SK-N-SH (cell line): ENCODE results near the gene CRACR2A. TPM values are rescaled to one million over a fixed set of nuclear protein-coding genes. Genes with fewer than 3 reads are reported as not detected.

ENCODE experiments used
- CTCF ChIA-PET: fragments of 300-600, 350-600 bp; formaldehyde crosslinking; extraction: SDS; loops from one replicate; lab custom pipeline; 2021; lab: Yijun Ruan, JAX
- POLR2A ChIA-PET: fragments of 350-600 bp; sonication (Branson Sonifier 250); formaldehyde crosslinking; extraction: SDS; loops from one replicate; lab custom pipeline; 2020; ENCODE audit warnings: antibody characterized with exemption, inconsistent platforms; lab: Yijun Ruan, JAX
- DNase-seq: peaks from one replicate; pipeline ENCODE4 v3.0.0; 2012
- H2AFZ ChIP-seq: fragments of 200-600 bp; sonication (generic); 2 replicates; pipeline ENCODE4 v1.8.1; 2016; ENCODE audit warnings: antibody characterized with exemption, mild to moderate bottlenecking, low read depth
- H3F3A ChIP-seq: fragments of 200-600 bp; sonication (generic); replicated peaks from 2 replicates; pipeline ENCODE3; 2016; ENCODE audit warnings: antibody characterized with exemption, mild to moderate bottlenecking; ENCODE audit not compliant: insufficient read depth
- H3K27ac ChIP-seq, 2 experiments: fragments of 200-500 bp in 1 of 2; fragments of 200-600 bp in 1 of 2; sonication (Bioruptor generic) in 1 of 2; sonication (generic), shearing (Covaris generic) in 1 of 2; 2 replicates each; pipeline versions ENCODE4 v1.5.1 to v1.6.1; 2014 to 2016; ENCODE audit warnings: low read depth in 2 of 2, inconsistent platforms in 1 of 2, low read length in 1 of 2, mild to moderate bottlenecking in 1 of 2, mixed read lengths in 1 of 2
- H3K27me3 ChIP-seq: fragments of 200-600 bp; sonication (generic), shearing (Covaris generic); 2 replicates; pipeline ENCODE4 v1.6.1; 2016; ENCODE audit warnings: mixed run types; ENCODE audit not compliant: insufficient read depth
- H3K36me3 ChIP-seq, 2 experiments: fragments of 200-500 bp in 1 of 2; fragments of 200-600 bp in 1 of 2; sonication (Bioruptor generic) in 1 of 2; sonication (generic) in 1 of 2; replicated peaks in 1 of 2; 2 replicates each; pipeline versions ENCODE3 to v1.5.1; 2014 to 2016; ENCODE audit warnings: low read length in 1 of 2, mild to moderate bottlenecking in 1 of 2; ENCODE audit not compliant: insufficient read depth in 2 of 2, control insufficient read depth in 1 of 2
- H3K4me1 ChIP-seq, 2 experiments: fragments of 200-500 bp in 1 of 2; fragments of 200-600 bp in 1 of 2; sonication (Bioruptor generic) in 1 of 2; sonication (generic), shearing (Covaris generic) in 1 of 2; 2 replicates each; pipeline versions ENCODE4 v1.5.1 to v1.6.1; 2014 to 2016; ENCODE audit warnings: low read depth in 1 of 2, low read length in 1 of 2, mixed run types in 1 of 2; ENCODE audit not compliant: insufficient read depth in 2 of 2, control insufficient read depth in 1 of 2
- H3K4me2 ChIP-seq: fragments of 200-600 bp; sonication (generic), shearing (Covaris generic); 2 replicates; pipeline ENCODE4 v1.6.1; 2017; ENCODE audit warnings: mixed run types
- H3K4me3 ChIP-seq, 2 experiments: fragments of 200-500 bp in 1 of 2; fragments of 200-600 bp in 1 of 2; sonication (Bioruptor generic) in 1 of 2; sonication (generic), shearing (Covaris generic) in 1 of 2; 2 replicates each; pipeline versions ENCODE4 v1.5.1 to v1.8.1; 2014 to 2016; ENCODE audit warnings: low read depth in 2 of 2, inconsistent platforms in 1 of 2, low read length in 1 of 2, mild to moderate bottlenecking in 1 of 2, mixed read lengths in 1 of 2, moderate library complexity in 1 of 2
- H3K79me2 ChIP-seq: fragments of 200-600 bp; sonication (generic); 2 replicates; pipeline ENCODE4 v1.8.1; 2017; ENCODE audit warnings: mild to moderate bottlenecking; ENCODE audit not compliant: insufficient read depth
- H3K9ac ChIP-seq: fragments of 200-600 bp; sonication (generic); 2 replicates; pipeline ENCODE4 v1.6.1; 2017; ENCODE audit warnings: mixed run types
- H3K9me2 ChIP-seq: fragments of 200-600 bp; sonication (generic); 2 replicates; pipeline ENCODE4 v1.6.1; 2017; ENCODE audit warnings: mixed run types
- H3K9me3 ChIP-seq: fragments of 200-600 bp; sonication (generic); 2 replicates; pipeline ENCODE4 v1.6.1; 2017; ENCODE audit warnings: mixed run types, mild to moderate bottlenecking, moderate library complexity
- H4K20me1 ChIP-seq: fragments of 200-600 bp; sonication (generic); 2 replicates; pipeline ENCODE4 v1.6.1; 2017; ENCODE audit warnings: mild to moderate bottlenecking, mixed run types; ENCODE audit not compliant: insufficient read depth
- CHD2 ChIP-seq: fragments of 150-350 bp; IDR thresholded peaks from 2 replicates; pipeline ENCODE4 v1.6.1; 2018; ENCODE audit warnings: low read length; ENCODE audit not compliant: partially characterized antibody
- EP300 ChIP-seq, 2 experiments: IDR thresholded peaks; 2 replicates each; pipeline versions ENCODE4 v1.4.0 to v1.6.1; 2012; ENCODE audit warnings: borderline replicate concordance in 1 of 2, low read depth in 1 of 2, low read length in 1 of 2
- FOXJ3 ChIP-seq: sonication (generic); formaldehyde crosslinking; IDR thresholded peaks from 2 replicates; pipeline ENCODE4 v1.5.1; 2020; ENCODE audit warnings: mild to moderate bottlenecking, missing genetic modification reagents
- FOXM1 ChIP-seq: IDR thresholded peaks from 2 replicates; pipeline ENCODE4 v1.4.0; 2012; ENCODE audit warnings: low read depth, mild to moderate bottlenecking
- GATA2 ChIP-seq: sonication (generic); formaldehyde crosslinking; IDR thresholded peaks from 2 replicates; pipeline ENCODE4 v1.5.0; 2020; ENCODE audit warnings: mild to moderate bottlenecking, missing genetic modification reagents
- IRF3 ChIP-seq: fragments of 150-350 bp; IDR thresholded peaks from 2 replicates; pipeline ENCODE4 v1.6.1; 2016; ENCODE audit warnings: mild to moderate bottlenecking, low read depth, low read length
- NFIC ChIP-seq: IDR thresholded peaks from 2 replicates; pipeline ENCODE4 v1.4.0; 2012; ENCODE audit warnings: borderline replicate concordance
- RFX5 ChIP-seq: IDR thresholded peaks from 2 replicates; pipeline ENCODE4 v1.6.1; 2012; ENCODE audit warnings: mild to moderate bottlenecking, improper control_type of control experiment, low read length
- RXRA ChIP-seq: IDR thresholded peaks from 2 replicates; pipeline ENCODE4 v1.4.0; 2012; ENCODE audit warnings: low read depth, mild to moderate bottlenecking, borderline replicate concordance
- SIN3A ChIP-seq: IDR thresholded peaks from 2 replicates; pipeline ENCODE4 v1.6.1; 2012; ENCODE audit warnings: low read depth, mild to moderate bottlenecking, low read length, moderate library complexity, borderline replicate concordance
- SMC3 ChIP-seq: IDR thresholded peaks from 2 replicates; pipeline ENCODE4 v1.6.1; 2012; ENCODE audit warnings: low read depth, low read length, improper control_type of control experiment
- USF2 ChIP-seq: fragments of 150-350 bp; IDR thresholded peaks from 2 replicates; pipeline ENCODE4 v1.6.1; 2017; ENCODE audit warnings: antibody characterized with exemption, low read length, low read depth, borderline replicate concordance
- WGBS: methylation state at CpG from one replicate; pipeline ENCODE4 v1.1.6; 2017; ENCODE audit warnings: low lambda C conversion rate; 5-methylcytosine and 5-hydroxymethylcytosine counted together
- polyA plus RNA-seq, 3 experiments: library from polyadenylated mRNA; depleted of rRNA; stranded (reverse); fragments of >200 nt; gene quantifications; 2 replicates each; pipeline ENCODE4 v1.2.3, GENCODE V29; 2012
- TF ChIP-seq, protein P1 (sequence below): fragments of 200-600 bp; sonication (generic); IDR thresholded peaks from 2 replicates; pipeline ENCODE4 v1.6.1; 2017; ENCODE audit warnings: antibody characterized with exemption, mild to moderate bottlenecking, moderate library complexity
- TF ChIP-seq, protein P2 (sequence below): IDR thresholded peaks from 2 replicates; pipeline ENCODE4 v1.4.0; 2012; ENCODE audit warnings: low read depth, borderline replicate concordance
- TF ChIP-seq, protein P3 (sequence below): IDR thresholded peaks from 2 replicates; pipeline ENCODE4 v1.4.0; 2012; ENCODE audit warnings: low read depth
- TF ChIP-seq, protein P4 (sequence below): IDR thresholded peaks from 2 replicates; pipeline ENCODE4 v1.4.0; 2012; ENCODE audit warnings: low read depth, borderline replicate concordance

Gene CRACR2A
- polyA plus RNA-seq, 1 of the 3 experiments (the other 2 are of a cell fraction) = 0.12 TPM

GRCh38 chr12:3669594-3669993 lies 83.3 kb downstream of the CRACR2A start (continued):
- TF ChIP-seq, protein P1, sequence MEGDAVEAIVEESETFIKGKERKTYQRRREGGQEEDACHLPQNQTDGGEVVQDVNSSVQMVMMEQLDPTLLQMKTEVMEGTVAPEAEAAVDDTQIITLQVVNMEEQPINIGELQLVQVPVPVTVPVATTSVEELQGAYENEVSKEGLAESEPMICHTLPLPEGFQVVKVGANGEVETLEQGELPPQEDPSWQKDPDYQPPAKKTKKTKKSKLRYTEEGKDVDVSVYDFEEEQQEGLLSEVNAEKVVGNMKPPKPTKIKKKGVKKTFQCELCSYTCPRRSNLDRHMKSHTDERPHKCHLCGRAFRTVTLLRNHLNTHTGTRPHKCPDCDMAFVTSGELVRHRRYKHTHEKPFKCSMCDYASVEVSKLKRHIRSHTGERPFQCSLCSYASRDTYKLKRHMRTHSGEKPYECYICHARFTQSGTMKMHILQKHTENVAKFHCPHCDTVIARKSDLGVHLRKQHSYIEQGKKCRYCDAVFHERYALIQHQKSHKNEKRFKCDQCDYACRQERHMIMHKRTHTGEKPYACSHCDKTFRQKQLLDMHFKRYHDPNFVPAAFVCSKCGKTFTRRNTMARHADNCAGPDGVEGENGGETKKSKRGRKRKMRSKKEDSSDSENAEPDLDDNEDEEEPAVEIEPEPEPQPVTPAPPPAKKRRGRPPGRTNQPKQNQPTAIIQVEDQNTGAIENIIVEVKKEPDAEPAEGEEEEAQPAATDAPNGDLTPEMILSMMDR = no peak
- TF ChIP-seq FOXM1 (no peak), SIN3A (no peak), CHD2 (no peak), RFX5 (no peak), SMC3 (no peak), EP300 (IDR thresholded peaks at IDR 0.05; ENCODE audit: borderline replicate concordance in 1 of 2, low read depth in 1 of 2, low read length in 1 of 2) (no peak)
- TF ChIP-seq, protein P2, sequence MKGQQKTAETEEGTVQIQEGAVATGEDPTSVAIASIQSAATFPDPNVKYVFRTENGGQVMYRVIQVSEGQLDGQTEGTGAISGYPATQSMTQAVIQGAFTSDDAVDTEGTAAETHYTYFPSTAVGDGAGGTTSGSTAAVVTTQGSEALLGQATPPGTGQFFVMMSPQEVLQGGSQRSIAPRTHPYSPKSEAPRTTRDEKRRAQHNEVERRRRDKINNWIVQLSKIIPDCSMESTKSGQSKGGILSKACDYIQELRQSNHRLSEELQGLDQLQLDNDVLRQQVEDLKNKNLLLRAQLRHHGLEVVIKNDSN = no peak

DNA sequence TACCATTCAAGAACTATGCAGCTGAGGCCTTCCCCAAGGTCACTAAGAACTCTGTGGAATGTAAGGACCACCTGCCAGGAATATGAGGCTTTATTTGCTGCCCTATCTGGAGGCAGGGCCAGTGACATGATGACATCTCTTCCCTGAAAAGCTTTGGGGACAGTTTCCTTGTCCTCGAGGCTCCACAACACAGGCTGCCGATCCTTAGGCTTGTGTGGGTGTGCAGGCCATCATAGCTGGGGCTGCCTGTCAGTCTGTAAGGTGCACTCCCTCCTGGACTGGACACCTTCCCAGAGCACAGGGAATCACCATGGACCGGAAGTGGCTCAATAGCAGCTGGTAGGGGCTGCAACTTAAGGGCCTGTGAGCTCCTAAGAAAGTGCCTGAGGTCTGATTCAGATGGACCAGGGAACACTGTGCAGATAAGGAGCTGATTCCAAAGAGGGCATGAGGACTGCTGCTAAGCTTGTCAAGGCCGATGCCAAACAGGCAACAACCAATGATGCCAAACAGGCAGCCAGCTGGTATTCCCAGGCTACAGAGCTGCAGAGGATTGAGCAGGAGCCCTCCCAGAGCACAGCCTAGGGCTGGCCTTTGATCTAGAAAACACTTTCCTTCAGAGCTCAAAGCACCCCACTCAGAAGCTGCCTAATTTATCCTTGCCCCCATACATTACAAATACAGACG lies 84.3 kb downstream of the CRACR2A start:
- Histone ChIP-seq H3K9ac (no peak overlapping the region), H3K27me3 (no peaks in the 10 kb centered on the region), H3K4me2 (no peak overlapping the region), H4K20me1 (no peaks in the 10 kb centered on the region), H2AFZ (no peak overlapping the region), H3K79me2 (no peaks in the 10 kb centered on the region), H3K27ac (no peak overlapping the region), H3F3A (no peaks in the 10 kb centered on the region), H3K36me3 (no peaks in the 10 kb centered on the region), H3K9me2 (no peaks in the 10 kb centered on the region), H3K4me1 (peaks cover 0 to 6% of the 10 kb centered on the region in 2 experiments; a peak in 1 of 4 replicates), H3K9me3 (no peaks in the 10 kb centered on the region), H3K4me3 (no peak overlapping the region)
- TF ChIP-seq RXRA (no peak), FOXM1 (no peak), SIN3A (no peak), GATA2 (no peak), IRF3 (no peak), USF2 (no peak), RFX5 (no peak), NFIC (no peak), FOXJ3 (no peak)
- TF ChIP-seq, protein P3, sequence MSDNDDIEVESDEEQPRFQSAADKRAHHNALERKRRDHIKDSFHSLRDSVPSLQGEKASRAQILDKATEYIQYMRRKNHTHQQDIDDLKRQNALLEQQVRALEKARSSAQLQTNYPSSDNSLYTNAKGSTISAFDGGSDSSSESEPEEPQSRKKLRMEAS = no peak
- TF ChIP-seq, protein P4, sequence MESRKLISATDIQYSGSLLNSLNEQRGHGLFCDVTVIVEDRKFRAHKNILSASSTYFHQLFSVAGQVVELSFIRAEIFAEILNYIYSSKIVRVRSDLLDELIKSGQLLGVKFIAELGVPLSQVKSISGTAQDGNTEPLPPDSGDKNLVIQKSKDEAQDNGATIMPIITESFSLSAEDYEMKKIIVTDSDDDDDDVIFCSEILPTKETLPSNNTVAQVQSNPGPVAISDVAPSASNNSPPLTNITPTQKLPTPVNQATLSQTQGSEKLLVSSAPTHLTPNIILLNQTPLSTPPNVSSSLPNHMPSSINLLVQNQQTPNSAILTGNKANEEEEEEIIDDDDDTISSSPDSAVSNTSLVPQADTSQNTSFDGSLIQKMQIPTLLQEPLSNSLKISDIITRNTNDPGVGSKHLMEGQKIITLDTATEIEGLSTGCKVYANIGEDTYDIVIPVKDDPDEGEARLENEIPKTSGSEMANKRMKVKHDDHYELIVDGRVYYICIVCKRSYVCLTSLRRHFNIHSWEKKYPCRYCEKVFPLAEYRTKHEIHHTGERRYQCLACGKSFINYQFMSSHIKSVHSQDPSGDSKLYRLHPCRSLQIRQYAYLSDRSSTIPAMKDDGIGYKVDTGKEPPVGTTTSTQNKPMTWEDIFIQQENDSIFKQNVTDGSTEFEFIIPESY = no peak
- ChIA-PET POLR2A (no interaction called here), CTCF (interaction anchor here (0.7 to 5.4 kb wide), 9 partner anchors 10 to 369 kb away, joined by 3 to 55 read pairs (median 4); no protein-coding TSS in a partner anchor)
- no peak for DNase-seq
- WGBS = 49% methylated on average over 3 of the region's 5 CpGs
